Measurements from ENCODE around the gene NPRL2. TPM values are rescaled to one million over a fixed set of nuclear protein-coding genes. Genes with fewer than 3 reads are reported as not detected.

NPRL2 gene
- total and polyA plus RNA-seq, 9 of the 15 experiments (the other 6 are each of a cell fraction or from before 2014, with no cell fraction given) = 17.4 to 40.4 (median 24.4) TPM

DNA sequence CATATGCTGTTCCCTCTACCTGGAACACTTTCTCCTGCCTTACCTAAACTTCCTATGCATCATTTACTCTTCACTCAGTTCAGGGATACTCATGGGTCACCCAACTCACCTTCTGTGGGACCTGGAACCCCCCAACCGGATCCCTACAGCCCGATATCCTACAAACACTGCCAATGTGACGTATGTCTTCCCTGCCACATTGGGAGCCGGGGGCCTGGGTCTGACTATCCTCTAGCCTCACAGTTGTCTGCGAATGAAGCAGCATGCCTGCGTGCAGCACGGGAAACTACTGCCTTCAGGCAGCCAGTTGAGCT lies 405 bp downstream of the NPRL2 start:
- in situ Hi-C loops (cut with MboI) (no loop called here), intact Hi-C loops (cut with micrococcal nuclease) (no loop called here)
- Histone ChIP-seq H3K9ac (ENCODE audit: insufficient read depth in 1 of 2, low read depth in 2 of 2, low read length in 2 of 2) (peak overlapping the region; percentile 73 to 93), H3K4me1 (replicated peaks in 1 of 2; ENCODE audit: control insufficient read depth in 2 of 2, insufficient read depth in 2 of 2, low read length in 2 of 2) (peaks cover 11 to 49% of the 10 kb centered on the region in 2 experiments; a peak in 4 of 5 replicates), H3K27ac (ENCODE audit: extremely low read depth, low read depth, low read length) (peak overlapping the region; percentile 77), H3K4me2 (ENCODE audit: insufficient read depth, low read length) (peak overlapping the region; percentile 86), H3K9me3 (replicated peaks; ENCODE audit: control insufficient read depth, insufficient read depth, low read depth, low read length) (no peaks in the 10 kb centered on the region; the same call in 1 of the 2 replicates), H2AFZ (ENCODE audit: low read depth, low read length) (peak overlapping the region; percentile 98), H4K20me1 (replicated peaks; ENCODE audit: control insufficient read depth, insufficient read depth, low read length) (no peaks in the 10 kb centered on the region; the same call in 1 of the 2 replicates), H3K27me3 (ENCODE audit: control insufficient read depth in 2 of 2, insufficient read depth in 2 of 2, low read length in 2 of 2) (no peaks in the 10 kb centered on the region), H3K4me3 (peak overlapping the region; percentile 72), H3K9me1 (ENCODE audit: control insufficient read depth, insufficient read depth, low read length) (peaks cover under 1% of the 10 kb centered on the region), H3K36me3 (ENCODE audit: control insufficient read depth, insufficient read depth, low read length) (peaks cover 44% of the 10 kb centered on the region; the same call in 2 of the 3 replicates), H3K79me2 (ENCODE audit: control insufficient read depth, insufficient read depth, low read length) (peaks cover 26% of the 10 kb centered on the region)
- FAIRE-seq (no peak), ATAC-seq (no peak; the same call in 2 of the 3 replicates), DNase-seq (ENCODE audit: extremely low read depth in 1 of 4, low spot score in 3 of 4) (no peak)
- TF ChIP-seq MEF2A (IDR thresholded peaks at IDR 0.05; ENCODE audit: control insufficient read depth, low read depth, low read length) = 0 out of 2 replicates have a peak, but pooled peaks have one; percentile 40
- TF ChIP-seq FOXJ2 (tag; IDR thresholded peaks at IDR 0.05) = no peak
- BruUV-seq (replicated peaks) = TSS peak; percentile 60
- ChIA-PET CTCF (ENCODE audit: low intra/inter-chr PET ratio) (no interaction called here), POLR2A (interaction anchor here (0.6 to 1.6 kb wide), 8 partner anchors 9 to 53 kb away, joined by 3 to 12 read pairs (median 3); partner anchors contain the start of genes HYAL3, NAA80, RASSF1 and TMEM115)
- WGBS (ENCODE audit: insufficient coverage, low coverage, missing lambda C conversion rate) = 0% methylated on average over 7 of the region's 7 CpGs

- Histone ChIP-seq H3K4me1 (replicated peaks in 1 of 2; ENCODE audit: control insufficient read depth in 2 of 2, insufficient read depth in 2 of 2, low read length in 2 of 2) (peaks cover 18 to 47% of the 10 kb centered on the region in 2 experiments; a peak in 4 of 5 replicates), H3K9me3 (replicated peaks; ENCODE audit: control insufficient read depth, insufficient read depth, low read depth, low read length) (no peaks in the 10 kb centered on the region; the same call in 1 of the 2 replicates), H3K9me1 (ENCODE audit: control insufficient read depth, insufficient read depth, low read length) (peaks cover 3% of the 10 kb centered on the region), H3K79me2 (ENCODE audit: control insufficient read depth, insufficient read depth, low read length) (peaks cover 26% of the 10 kb centered on the region), H3K36me3 (ENCODE audit: control insufficient read depth, insufficient read depth, low read length) (peaks cover 19% of the 10 kb centered on the region; the same call in 2 of the 3 replicates), H3K4me3 (no peak overlapping the region), H3K9ac (ENCODE audit: insufficient read depth in 1 of 2, low read depth in 2 of 2, low read length in 2 of 2) (no peak overlapping the region), H2AFZ (ENCODE audit: low read depth, low read length) (no peak overlapping the region), H4K20me1 (replicated peaks; ENCODE audit: control insufficient read depth, insufficient read depth, low read length) (no peaks in the 10 kb centered on the region), H3K4me2 (ENCODE audit: insufficient read depth, low read length) (no peak overlapping the region), H3K27ac (ENCODE audit: extremely low read depth, low read depth, low read length) (no peak overlapping the region), H3K27me3 (ENCODE audit: control insufficient read depth in 2 of 2, insufficient read depth in 2 of 2, low read length in 2 of 2) (no peaks in the 10 kb centered on the region)
- no TSS peak for BruUV-seq (replicated peaks)
- 25% methylated on average over 11 of the region's 14 CpGs for WGBS (ENCODE audit: insufficient coverage, low coverage, missing lambda C conversion rate)
- CTCF ChIA-PET (ENCODE audit: low intra/inter-chr PET ratio) = interaction anchor here (0.6 to 1.3 kb wide), 3 partner anchors 72 to 203 kb away, joined by 3 to 10 read pairs (median 4); no protein-coding TSS in a partner anchor
- in situ Hi-C loops (cut with MboI) (no loop called here), intact Hi-C loops (cut with micrococcal nuclease) (loop anchor here (5.0 kb wide), 1 partner anchor 195 kb away; no protein-coding TSS in a partner anchor)
- ATAC-seq (peak; percentile 8; the same call in 1 of the 3 replicates), DNase-seq (ENCODE audit: extremely low read depth in 1 of 4, low spot score in 3 of 4) (peak in 3 of 4 experiments; percentile 31 to 74 (median 62)), FAIRE-seq (peak; percentile 91)
- POLR2A ChIA-PET = interaction anchor here (0.6 to 1.7 kb wide), 2 partner anchors 10 to 47 kb away, joined by 4 to 5 read pairs; no protein-coding TSS in a partner anchor
- TF ChIP-seq RBM14 (IDR thresholded peaks at IDR 0.05; ENCODE audit: borderline replicate concordance, insufficient read depth, low read depth, low read length) = no peak
- TF ChIP-seq ZNF133 (CRISPR knock-in tag; IDR thresholded peaks at IDR 0.05) = no peak
- peak; percentile 58 for TF ChIP-seq FOSL1 (tag; conservative IDR thresholded peaks at IDR 0.05)
- no peak for TF ChIP-seq ELF4 (CRISPR knock-in tag; IDR thresholded peaks at IDR 0.05)
These were observed 3.3 kb downstream of the NPRL2 start for GRCh38 chr3:50347187-50347813.

All from K562 (cell line).